ENCODE data around the gene NOD1. TPM values are rescaled to one million over a fixed set of nuclear protein-coding genes. Genes with fewer than 3 reads are reported as not detected.
A peak's percentile ranks its signal among the peaks of the same experiment; 100 is the strongest.

NOD1 gene
- total RNA-seq, 2 experiments from 2014 or later, result 22.3 to 25.2 TPM

GRCh38 chr7:30475580-30475979 lies 3.0 kb downstream of the NOD1 start:
- Mint-ChIP-seq H3K27ac (no peak overlapping the region), H3K36me3 (ENCODE audit: low read depth) (peaks cover 52% of the 10 kb centered on the region), H3K9me3 (ENCODE audit: insufficient read depth) (no peaks in the 10 kb centered on the region), H3K4me3 (no peak overlapping the region), H3K4me1 (ENCODE audit: low read depth) (peaks cover 88% of the 10 kb centered on the region), H3K27me3 (ENCODE audit: low read depth) (no peaks in the 10 kb centered on the region)
- CTCF ChIA-PET, result interaction anchor here (1.0 to 1.2 kb wide), 2 partner anchors 10 to 201 kb away, joined by 3 read pairs; no protein-coding TSS in a partner anchor
- DNase-seq (no peak), ATAC-seq (no peak)
- POLR2A ChIA-PET, result no interaction called here

- H3K4me1 Mint-ChIP-seq (ENCODE audit: low read depth), result peaks cover 89% of the 10 kb centered on the region
- DNase-seq (no peak), ATAC-seq (no peak)
- ChIA-PET CTCF (interaction anchor here (1.2 kb wide), 1 partner anchor 200 kb away, joined by 3 read pairs; no protein-coding TSS in a partner anchor), POLR2A (no interaction called here)
- H3K36me3 Mint-ChIP-seq (ENCODE audit: low read depth), result peaks cover 59% of the 10 kb centered on the region
- H3K27ac Mint-ChIP-seq, result no peak overlapping the region
- H3K9me3 Mint-ChIP-seq (ENCODE audit: insufficient read depth), result no peaks in the 10 kb centered on the region
- no peaks in the 10 kb centered on the region for H3K27me3 Mint-ChIP-seq (ENCODE audit: low read depth)
- no peak overlapping the region for H3K4me3 Mint-ChIP-seq
These were observed 3.7 kb downstream of the NOD1 start for GRCh38 chr7:30474893-30475292.

DNA sequence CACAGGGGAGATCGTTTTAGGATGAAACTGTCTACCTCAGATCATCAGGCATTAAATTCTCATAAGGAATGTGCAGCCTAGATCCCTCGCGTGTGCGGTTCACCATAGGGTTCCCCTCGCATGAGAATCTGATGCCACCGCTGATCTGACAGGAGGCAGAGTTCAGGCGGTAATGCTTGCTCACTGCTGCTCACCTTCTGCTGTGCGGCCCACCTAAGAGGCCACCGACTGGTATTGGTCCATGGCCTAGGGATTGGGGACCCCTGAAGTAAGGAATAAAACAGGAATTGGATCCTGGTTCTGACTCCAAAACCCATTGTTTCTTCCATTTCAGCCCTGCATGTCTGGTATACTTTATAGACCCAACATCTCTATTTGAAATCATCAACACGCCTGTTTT lies 4.1 kb downstream of the NOD1 start:
- no peaks in the 10 kb centered on the region for H3K27me3 Mint-ChIP-seq (ENCODE audit: low read depth)
- no peak for DNase-seq
- no peak for ATAC-seq
- CTCF ChIA-PET, result interaction anchor here (1.2 kb wide), 1 partner anchor 200 kb away, joined by 3 read pairs; no protein-coding TSS in a partner anchor
- no peak overlapping the region for H3K4me3 Mint-ChIP-seq
- POLR2A ChIA-PET, result no interaction called here
- no peak overlapping the region for H3K27ac Mint-ChIP-seq
- H3K36me3 Mint-ChIP-seq (ENCODE audit: low read depth), result peaks cover 58% of the 10 kb centered on the region
- peaks cover 86% of the 10 kb centered on the region for H3K4me1 Mint-ChIP-seq (ENCODE audit: low read depth)
- no peaks in the 10 kb centered on the region for H3K9me3 Mint-ChIP-seq (ENCODE audit: insufficient read depth)

DNA sequence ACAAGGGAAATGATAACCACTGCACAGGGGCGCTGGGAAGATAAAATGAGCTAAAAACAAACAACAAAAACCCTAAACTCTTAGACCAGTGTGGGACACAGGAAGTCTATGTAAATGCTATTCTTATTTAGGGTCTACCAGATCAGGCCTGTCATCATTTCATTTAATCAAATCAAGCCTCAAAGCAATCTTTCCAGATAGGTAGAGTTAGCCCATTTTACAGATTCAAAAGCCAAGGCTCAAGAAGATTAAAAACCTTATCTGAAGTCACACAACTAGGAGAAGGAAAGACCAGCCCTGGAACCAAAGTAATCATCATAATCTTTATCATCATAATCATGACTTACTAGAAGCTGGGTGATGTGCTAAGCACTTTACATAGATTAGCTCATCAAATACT lies 4.7 kb downstream of the NOD1 start:
- H3K36me3 Mint-ChIP-seq (ENCODE audit: low read depth), result peaks cover 64% of the 10 kb centered on the region
- H3K27ac Mint-ChIP-seq, result no peak overlapping the region
- H3K4me1 Mint-ChIP-seq (ENCODE audit: low read depth), result peaks cover 88% of the 10 kb centered on the region
- ChIA-PET CTCF (no interaction called here), POLR2A (no interaction called here)
- no peak for ATAC-seq
- DNase-seq, result no peak
- no peak overlapping the region for H3K4me3 Mint-ChIP-seq
- H3K9me3 Mint-ChIP-seq (ENCODE audit: insufficient read depth), result no peaks in the 10 kb centered on the region
- no peaks in the 10 kb centered on the region for H3K27me3 Mint-ChIP-seq (ENCODE audit: low read depth)

DNA sequence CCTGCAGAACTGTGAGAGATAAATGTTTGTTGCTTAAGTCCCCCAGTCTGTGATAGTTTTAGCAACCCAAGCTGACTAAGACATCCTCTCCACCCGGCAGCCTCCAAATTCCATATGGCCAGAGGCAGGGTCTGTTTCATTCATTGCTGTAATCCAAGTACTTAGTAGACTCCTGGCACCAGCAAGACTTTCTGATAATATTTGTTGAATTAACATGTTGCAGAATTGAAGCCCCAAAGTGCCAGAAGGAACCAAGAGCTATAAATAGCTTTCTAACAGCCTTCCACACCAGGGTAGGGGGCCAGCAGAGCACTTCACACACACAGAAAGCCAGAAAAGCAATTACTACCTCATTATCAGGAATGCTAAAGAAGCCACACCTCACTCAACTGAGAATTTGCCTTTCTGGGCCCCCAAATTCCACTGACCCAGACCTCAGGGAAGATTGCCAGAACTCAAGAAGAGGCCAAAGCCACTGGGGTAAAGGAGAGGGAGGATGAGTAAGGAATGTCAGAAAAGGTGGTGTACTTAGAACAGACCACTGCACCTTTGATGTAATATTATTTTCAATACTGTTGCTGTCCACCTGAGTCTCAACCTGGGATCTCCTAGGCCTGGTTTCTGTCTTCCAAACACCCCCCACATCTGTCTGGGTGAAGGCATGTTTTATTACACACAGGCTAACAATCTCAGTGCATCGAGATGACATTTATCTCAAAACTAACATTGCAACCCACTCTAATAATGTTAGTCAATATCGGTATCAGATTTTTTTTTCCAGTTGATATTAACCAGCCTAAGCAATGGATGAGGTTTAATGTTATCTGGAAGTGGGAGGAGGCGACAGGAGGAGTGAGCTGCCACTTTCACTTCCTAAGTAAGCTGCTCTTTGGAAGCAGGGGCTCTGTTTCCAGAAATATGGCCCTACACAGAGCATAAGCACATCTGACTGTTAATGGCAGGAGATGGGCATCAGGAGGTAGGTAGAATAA lies 5.5 kb downstream of the NOD1 start:
- no peaks in the 10 kb centered on the region for H3K9me3 Mint-ChIP-seq (ENCODE audit: insufficient read depth)
- ChIA-PET CTCF (interaction anchor here (0.6 kb wide), 1 partner anchor 76 kb away, joined by 3 read pairs; no protein-coding TSS in a partner anchor), POLR2A (interaction anchor here (0.6 kb wide), 1 partner anchor 50 kb away, joined by 3 read pairs; no protein-coding TSS in a partner anchor)
- no peak overlapping the region for H3K4me3 Mint-ChIP-seq
- peaks cover 69% of the 10 kb centered on the region for H3K36me3 Mint-ChIP-seq (ENCODE audit: low read depth)
- no peak for DNase-seq
- no peaks in the 10 kb centered on the region for H3K27me3 Mint-ChIP-seq (ENCODE audit: low read depth)
- peak overlapping the region; percentile 16 for H3K27ac Mint-ChIP-seq
- no peak for ATAC-seq
- H3K4me1 Mint-ChIP-seq (ENCODE audit: low read depth), result peaks cover 94% of the 10 kb centered on the region

- Mint-ChIP-seq H3K36me3 (ENCODE audit: low read depth) (peaks cover 68% of the 10 kb centered on the region), H3K4me1 (ENCODE audit: low read depth) (peaks cover 93% of the 10 kb centered on the region), H3K9me3 (ENCODE audit: insufficient read depth) (no peaks in the 10 kb centered on the region), H3K4me3 (no peak overlapping the region), H3K27me3 (ENCODE audit: low read depth) (no peaks in the 10 kb centered on the region), H3K27ac (peak overlapping the region; percentile 47)
- ATAC-seq (peak; percentile 68), DNase-seq (peak; percentile 34)
- POLR2A ChIA-PET, result interaction anchor here (0.6 kb wide), 1 partner anchor 178 kb away, joined by 3 read pairs; no protein-coding TSS in a partner anchor
- CTCF ChIA-PET, result interaction anchor here (1.1 kb wide), 1 partner anchor 38 kb away, joined by 3 read pairs; no protein-coding TSS in a partner anchor
These were observed 6.4 kb downstream of the NOD1 start for GRCh38 chr7:30472081-30472783.

- ATAC-seq, result peak; percentile 30
- no peak for DNase-seq
- H3K36me3 Mint-ChIP-seq (ENCODE audit: low read depth), result peaks cover 63% of the 10 kb centered on the region
- peak overlapping the region; percentile 31 for H3K27ac Mint-ChIP-seq
- no peaks in the 10 kb centered on the region for H3K9me3 Mint-ChIP-seq (ENCODE audit: insufficient read depth)
- no peaks in the 10 kb centered on the region for H3K27me3 Mint-ChIP-seq (ENCODE audit: low read depth)
- H3K4me3 Mint-ChIP-seq, result no peak overlapping the region
- H3K4me1 Mint-ChIP-seq (ENCODE audit: low read depth), result peaks cover 89% of the 10 kb centered on the region
- ChIA-PET CTCF (no interaction called here), POLR2A (interaction anchor here (0.6 kb wide), 1 partner anchor 177 kb away, joined by 3 read pairs; no protein-coding TSS in a partner anchor)
These were observed 7.4 kb downstream of the NOD1 start for GRCh38 chr7:30471205-30471604.

DNA sequence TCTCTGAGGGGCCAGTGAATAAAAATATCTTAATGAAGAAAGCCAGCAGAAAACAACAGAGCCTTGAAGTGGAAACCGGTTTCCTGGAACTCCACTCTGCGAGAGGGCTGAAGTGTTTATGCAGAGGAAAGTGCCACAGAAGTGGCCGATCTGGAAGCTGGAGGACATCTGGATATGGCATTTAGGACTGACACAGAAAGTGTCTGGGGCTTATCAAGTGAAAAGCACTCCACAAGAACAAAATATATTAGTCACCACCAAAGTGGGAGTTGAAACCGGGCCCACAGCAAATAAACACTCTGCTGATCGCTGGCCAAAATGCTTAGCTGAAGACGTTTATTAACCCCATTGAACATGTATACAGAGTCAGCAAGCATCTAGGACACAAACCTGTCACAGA lies 7.8 kb downstream of the NOD1 start:
- peaks cover 60% of the 10 kb centered on the region for H3K36me3 Mint-ChIP-seq (ENCODE audit: low read depth)
- no peak overlapping the region for H3K4me3 Mint-ChIP-seq
- ATAC-seq (no peak), DNase-seq (no peak)
- CTCF ChIA-PET, result no interaction called here
- no peaks in the 10 kb centered on the region for H3K9me3 Mint-ChIP-seq (ENCODE audit: insufficient read depth)
- H3K4me1 Mint-ChIP-seq (ENCODE audit: low read depth), result peaks cover 89% of the 10 kb centered on the region
- POLR2A ChIA-PET, result no interaction called here
- no peaks in the 10 kb centered on the region for H3K27me3 Mint-ChIP-seq (ENCODE audit: low read depth)
- peak overlapping the region; percentile 30 for H3K27ac Mint-ChIP-seq

GRCh38 chr7:30470163-30470770 lies 8.3 kb downstream of the NOD1 start:
- Mint-ChIP-seq H3K27ac (peak overlapping the region; percentile 30), H3K36me3 (ENCODE audit: low read depth) (peaks cover 56% of the 10 kb centered on the region), H3K4me1 (ENCODE audit: low read depth) (peaks cover 89% of the 10 kb centered on the region), H3K4me3 (no peak overlapping the region), H3K9me3 (ENCODE audit: insufficient read depth) (no peaks in the 10 kb centered on the region), H3K27me3 (ENCODE audit: low read depth) (no peaks in the 10 kb centered on the region)
- no peak for ATAC-seq
- no peak for DNase-seq
- CTCF ChIA-PET, result interaction anchor here (1.1 kb wide), 1 partner anchor 12 kb away, joined by 3 read pairs; no protein-coding TSS in a partner anchor
- POLR2A ChIA-PET, result no interaction called here

DNA sequence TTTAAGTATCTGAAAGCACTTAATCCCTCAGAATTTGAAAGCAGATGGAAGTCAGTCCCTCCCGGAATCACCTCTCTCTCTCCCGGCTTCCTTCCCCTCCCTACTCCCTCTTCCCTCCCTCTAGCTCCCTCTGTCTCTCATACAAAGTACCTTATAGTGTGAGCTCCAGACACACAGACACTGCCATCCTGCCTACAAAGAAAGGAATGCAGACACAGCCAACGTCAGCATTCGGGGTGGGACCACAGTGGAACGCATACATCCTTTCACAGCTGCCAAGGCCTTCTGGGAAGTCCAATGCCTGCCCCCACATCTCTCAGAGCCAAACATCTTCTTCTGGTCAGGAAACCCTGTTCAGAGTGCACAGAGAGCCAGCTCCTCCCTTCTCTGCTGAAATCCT lies 9.3 kb downstream of the NOD1 start:
- ChIA-PET CTCF (interaction anchor here (0.8 to 1.1 kb wide), 4 partner anchors 10 to 194 kb away, joined by 3 read pairs; no protein-coding TSS in a partner anchor), POLR2A (no interaction called here)
- no peak overlapping the region for H3K27ac Mint-ChIP-seq
- DNase-seq (no peak), ATAC-seq (no peak)
- H3K4me3 Mint-ChIP-seq, result no peak overlapping the region
- H3K36me3 Mint-ChIP-seq (ENCODE audit: low read depth), result peaks cover 47% of the 10 kb centered on the region
- no peaks in the 10 kb centered on the region for H3K9me3 Mint-ChIP-seq (ENCODE audit: insufficient read depth)
- peaks cover 90% of the 10 kb centered on the region for H3K4me1 Mint-ChIP-seq (ENCODE audit: low read depth)
- no peaks in the 10 kb centered on the region for H3K27me3 Mint-ChIP-seq (ENCODE audit: low read depth)

DNA sequence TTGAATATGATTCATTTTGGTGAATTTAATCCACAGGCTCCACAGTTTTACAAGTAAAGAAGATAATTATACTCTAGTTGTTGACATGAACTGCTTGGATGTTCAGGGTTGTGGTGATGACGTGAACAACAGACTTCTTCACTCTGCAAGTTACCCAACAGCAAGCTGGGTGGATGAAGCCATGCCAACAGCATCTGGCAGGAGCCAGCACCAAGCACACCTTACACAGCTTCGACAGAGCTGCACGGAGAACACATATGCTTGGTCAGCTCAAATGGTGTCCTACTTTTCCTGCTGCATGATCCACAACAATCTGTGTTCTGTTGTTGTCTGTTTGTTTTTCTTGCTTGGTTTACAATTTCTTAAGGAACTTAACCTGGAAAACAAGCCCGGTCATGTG lies 9.8 kb downstream of the NOD1 start:
- DNase-seq (no peak), ATAC-seq (no peak)
- POLR2A ChIA-PET, result no interaction called here
- Mint-ChIP-seq H3K27ac (no peak overlapping the region), H3K9me3 (ENCODE audit: insufficient read depth) (no peaks in the 10 kb centered on the region), H3K36me3 (ENCODE audit: low read depth) (peaks cover 42% of the 10 kb centered on the region), H3K4me3 (no peak overlapping the region), H3K4me1 (ENCODE audit: low read depth) (peaks cover 90% of the 10 kb centered on the region), H3K27me3 (ENCODE audit: low read depth) (no peaks in the 10 kb centered on the region)
- CTCF ChIA-PET, result interaction anchor here (0.8 to 1.1 kb wide), 4 partner anchors 11 to 193 kb away, joined by 3 read pairs; no protein-coding TSS in a partner anchor

All from activated CD8-positive, alpha-beta T cell treated with anti-CD3 and anti-CD28 coated beads, Interleukin-2, amount 10 ng/mL, durations not matched to agents 7 days and 5 days (primary cell).